T-helper 2 cell (primary cell): ENCODE results near the gene BRD9.
"Not testable (repeated sequence)": the region's sequence is repeated elsewhere in the genome, so short reads cannot be mapped to it uniquely, and the experiment has no call there.

ENCODE experiments used
- DNase-seq, 5 experiments: peaks; one replicate each; pipeline versions ENCODE4 v3.0.0 to v3.0.0-alpha.2; 2012 to 2022

The BRD9 gene

GRCh38 chr5:856531-857425 is 35.8 kb downstream of the BRD9 start:
- peak in 1 of 5 experiments; percentile 62 for DNase-seq

GRCh38 chr5:855771-856530 is 36.6 kb downstream of the BRD9 start:
- DNase-seq = peak in 1 of 5 experiments; percentile 51

GRCh38 chr5:854966-855743 is 37.4 kb downstream of the BRD9 start:
- DNase-seq = no peak

GRCh38 chr5:854217-854616 is 38.4 kb downstream of the BRD9 start:
- no peak for DNase-seq

GRCh38 chr5:853416-854090 is 39.0 kb downstream of the BRD9 start:
- not testable (repeated sequence) for DNase-seq

- DNase-seq = no peak
These were observed 39.9 kb downstream of the BRD9 start for GRCh38 chr5:852431-853401.

- no peak for DNase-seq
These were observed 40.6 kb downstream of the BRD9 start for GRCh38 chr5:852018-852417.

- DNase-seq = no peak
These were observed 41.0 kb downstream of the BRD9 start for GRCh38 chr5:851553-851952.

- no peak for DNase-seq
These were observed 41.5 kb downstream of the BRD9 start for GRCh38 chr5:851076-851475.

- DNase-seq = no peak
These were observed 42.0 kb downstream of the BRD9 start, which contains the start of gene ZDHHC11 for GRCh38 chr5:850511-851006. Gene ZDHHC11 (minus strand): TSS chr5:850986. CDS start chr5:850602, 384 bp downstream.

GRCh38 chr5:849651-850301 is 42.8 kb downstream of the BRD9 start:
- DNase-seq = no peak

GRCh38 chr5:848671-849111 is 43.9 kb downstream of the BRD9 start:
- DNase-seq = no peak

- not testable (repeated sequence) for DNase-seq
These were observed 44.9 kb downstream of the BRD9 start for GRCh38 chr5:847736-848135.

- not testable (repeated sequence) for DNase-seq
These were observed 45.4 kb downstream of the BRD9 start for GRCh38 chr5:847212-847611.

GRCh38 chr5:846602-847091 is 46.0 kb downstream of the BRD9 start:
- DNase-seq = peak in 1 of 5 experiments; percentile 34

- DNase-seq = not testable (repeated sequence)
These were observed 46.7 kb downstream of the BRD9 start for GRCh38 chr5:845676-846601.

GRCh38 chr5:845031-845675 is 47.4 kb downstream of the BRD9 start:
- not testable (repeated sequence) for DNase-seq

GRCh38 chr5:844426-844825 is 48.2 kb downstream of the BRD9 start:
- not testable (repeated sequence) for DNase-seq
